GM19043 (cell line): Measurements from ENCODE around the gene MKRN2.
"Not testable (repeated sequence)": the region's sequence is repeated elsewhere in the genome, so short reads cannot be mapped to it uniquely, and the experiment has no call there.

Experiments used
- ATAC-seq: cut with Tn5 transposase; IDR thresholded peaks from one replicate; pipeline ENCODE4 v1.9.1; 2021; ENCODE audit warnings: low read depth; ENCODE audit not compliant: unreplicated experiment

Gene MKRN2

GRCh38 chr3:12556690-12557472 is at the start of gene MKRN2:
Gene MKRN2, plus strand, starts transcription at chr3:12557087. Its CDS starts 64 bp downstream, at chr3:12557151.
- ATAC-seq: peak; percentile 71

- ATAC-seq: no peak
Observed at GRCh38 chr3:12507591-12508281, 49.2 kb upstream of the MKRN2 start.

- ATAC-seq: no peak
Observed at GRCh38 chr3:12508291-12508700, 48.6 kb upstream of the MKRN2 start.

GRCh38 chr3:12509466-12509865 is 47.4 kb upstream of the MKRN2 start:
- ATAC-seq: no peak

- ATAC-seq: no peak
Observed at GRCh38 chr3:12512534-12513118, 44.3 kb upstream of the MKRN2 start.

GRCh38 chr3:12513694-12514446 is 43.0 kb upstream of the MKRN2 start:
- ATAC-seq: no peak

GRCh38 chr3:12515631-12516030 is 41.3 kb upstream of the MKRN2 start:
- ATAC-seq: no peak

- no peak for ATAC-seq
Observed at GRCh38 chr3:12516873-12517272, 40.0 kb upstream of the MKRN2 start.

- no peak for ATAC-seq
Observed at GRCh38 chr3:12518261-12519028, 38.4 kb upstream of the MKRN2 start.

- ATAC-seq: no peak
Observed at GRCh38 chr3:12521010-12521409, 35.9 kb upstream of the MKRN2 start.

GRCh38 chr3:12522721-12523120 is 34.2 kb upstream of the MKRN2 start:
- no peak for ATAC-seq

GRCh38 chr3:12527757-12528143 is 29.1 kb upstream of the MKRN2 start:
- ATAC-seq: no peak

GRCh38 chr3:12532182-12532581 is 24.7 kb upstream of the MKRN2 start:
- ATAC-seq: no peak

GRCh38 chr3:12536423-12536822 is 20.5 kb upstream of the MKRN2 start:
- ATAC-seq: no peak

GRCh38 chr3:12541625-12542024 is 15.3 kb upstream of the MKRN2 start:
- no peak for ATAC-seq

GRCh38 chr3:12543497-12543896 is 13.4 kb upstream of the MKRN2 start:
- ATAC-seq: not testable (repeated sequence)

GRCh38 chr3:12544652-12545472 is 12.0 kb upstream of the MKRN2 start:
- no peak for ATAC-seq

GRCh38 chr3:12545473-12545791 is 11.5 kb upstream of the MKRN2 start, which contains the start of gene MKRN2OS:
Gene MKRN2OS, minus strand, starts transcription at chr3:12545499. Its CDS starts 35 bp downstream, at chr3:12545464.
- no peak for ATAC-seq

GRCh38 chr3:12549971-12550760 is 6.7 kb upstream of the MKRN2 start:
- ATAC-seq: no peak
